Esophagus muscularis mucosa (tissue), 4 donors: Measurements from ENCODE around the gene RNF186. TPM values are rescaled to one million over a fixed set of nuclear protein-coding genes. Genes with fewer than 3 reads are reported as not detected.
A peak's percentile ranks its signal among the peaks of the same experiment; 100 is the strongest.

ENCODE experiments used
- DNase-seq: peaks from one replicate; pipeline ENCODE4 v3.0.0-alpha.2; 2017; ENCODE audit errors: extremely low spot score
- H3K27ac ChIP-seq, 4 donors: fragments of 200-600 bp; sonication (generic); replicated peaks in 1 of 4; 1 replicate in 3 of 4; 2 replicates in 1 of 4; pipeline ENCODE4 v1.5.1; 2016 to 2019; ENCODE audit warnings: mild to moderate bottlenecking in 1 of 4
- H3K27me3 ChIP-seq, 4 donors: fragments of 200-600 bp; sonication (generic); one replicate each; pipeline versions ENCODE4 v1.5.1 to v1.6.0; 2016 to 2019
- H3K36me3 ChIP-seq, 4 donors: fragments of 200-600 bp; sonication (generic); one replicate each; pipeline ENCODE4 v1.5.1; 2016 to 2019
- H3K4me1 ChIP-seq, 4 donors: fragments of 200-600 bp; sonication (generic); one replicate each; pipeline ENCODE4 v1.5.1; 2016 to 2019
- H3K4me3 ChIP-seq, 4 donors: fragments of 200-600 bp; sonication (generic); 1 replicate in 2 of 4; 2 replicates in 2 of 4; pipeline ENCODE4 v1.5.1; 2016 to 2019; ENCODE audit warnings: mild to moderate bottlenecking in 4 of 4, moderate library complexity in 1 of 4
- H3K9me3 ChIP-seq, 4 donors: fragments of 200-600 bp; sonication (generic); 1 replicate in 3 of 4; 2 replicates in 1 of 4; pipeline ENCODE4 v1.5.1; 2016 to 2019
- EP300 ChIP-seq: sonication (generic); formaldehyde crosslinking; IDR thresholded peaks from one replicate; pipeline ENCODE4 v1.6.1; 2017; ENCODE audit warnings: antibody characterized with exemption
- POLR2A ChIP-seq: fragments of 450-650 bp; IDR thresholded peaks from one replicate; pipeline ENCODE4 v1.6.1; 2017; ENCODE audit warnings: antibody characterized with exemption, moderate library complexity, mild to moderate bottlenecking, low read depth
- POLR2AphosphoS5 ChIP-seq, 2 donors: sonication (generic); formaldehyde crosslinking; IDR thresholded peaks; one replicate each; pipeline ENCODE4 v1.6.1; 2017; ENCODE audit warnings: antibody characterized with exemption in 2 of 2
- WGBS: methylation state at CpG from one replicate; pipeline ENCODE4 v1.1.5; 2018; 5-methylcytosine and 5-hydroxymethylcytosine counted together
- intact Hi-C: fragments of 100-400 bp; cut with DNase I; formaldehyde crosslinking; loops from one replicate; pipeline ENCODE4 v1.15.1; 2023
- total RNA-seq, 4 donors: library from RNA; depleted of rRNA; stranded (reverse); fragments of >200 nt; gene quantifications; one replicate each; pipeline versions ENCODE4 v1.1.0 to v1.2.1, GENCODE V29; 2016
- TF ChIP-seq, protein P1 (sequence below), 3 experiments: fragments of 200-600 bp in 2 of 3; fragments of 450-650 bp in 1 of 3; sonication (generic) in 2 of 3; IDR thresholded peaks; one replicate each; pipeline ENCODE4 v1.5.1; 2017 to 2019; ENCODE audit warnings: antibody characterized with exemption in 3 of 3, mild to moderate bottlenecking in 2 of 3, moderate library complexity in 1 of 3

Gene RNF186
- total RNA-seq, 4 donors from 2014 or later, result not detected

DNA sequence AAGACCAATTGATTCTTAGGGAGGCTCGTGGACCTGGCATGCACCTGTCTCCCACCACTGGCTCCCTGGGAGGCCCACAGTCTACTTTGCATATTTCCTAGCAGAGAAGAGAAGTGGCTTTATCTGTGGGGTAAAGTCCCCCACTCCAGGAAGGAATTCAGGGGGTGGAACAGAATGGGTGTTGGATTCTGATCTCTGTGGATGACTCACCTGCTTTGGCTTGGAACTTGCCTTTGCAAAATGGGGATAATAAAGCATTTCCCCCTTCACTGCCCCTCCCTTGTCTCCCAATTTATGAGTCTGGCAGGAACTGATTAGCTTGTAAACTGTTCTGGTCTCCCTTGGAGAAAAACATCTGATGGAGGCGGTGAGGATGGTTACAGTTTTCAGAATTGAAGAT lies 46.0 kb upstream of the RNF186 start:
- 72% methylated on average over 2 of the region's 2 CpGs for WGBS
- H3K9me3 ChIP-seq, result peaks cover 0 to 19% (median 14%) of the 10 kb centered on the region in 4 donors
- intact Hi-C loops, result no loop called here
- peaks cover 0 to 18% (median 0%) of the 10 kb centered on the region in 4 donors for H3K27me3 ChIP-seq
- no peaks in the 10 kb centered on the region for H3K4me1 ChIP-seq
- TF ChIP-seq, protein P1, sequence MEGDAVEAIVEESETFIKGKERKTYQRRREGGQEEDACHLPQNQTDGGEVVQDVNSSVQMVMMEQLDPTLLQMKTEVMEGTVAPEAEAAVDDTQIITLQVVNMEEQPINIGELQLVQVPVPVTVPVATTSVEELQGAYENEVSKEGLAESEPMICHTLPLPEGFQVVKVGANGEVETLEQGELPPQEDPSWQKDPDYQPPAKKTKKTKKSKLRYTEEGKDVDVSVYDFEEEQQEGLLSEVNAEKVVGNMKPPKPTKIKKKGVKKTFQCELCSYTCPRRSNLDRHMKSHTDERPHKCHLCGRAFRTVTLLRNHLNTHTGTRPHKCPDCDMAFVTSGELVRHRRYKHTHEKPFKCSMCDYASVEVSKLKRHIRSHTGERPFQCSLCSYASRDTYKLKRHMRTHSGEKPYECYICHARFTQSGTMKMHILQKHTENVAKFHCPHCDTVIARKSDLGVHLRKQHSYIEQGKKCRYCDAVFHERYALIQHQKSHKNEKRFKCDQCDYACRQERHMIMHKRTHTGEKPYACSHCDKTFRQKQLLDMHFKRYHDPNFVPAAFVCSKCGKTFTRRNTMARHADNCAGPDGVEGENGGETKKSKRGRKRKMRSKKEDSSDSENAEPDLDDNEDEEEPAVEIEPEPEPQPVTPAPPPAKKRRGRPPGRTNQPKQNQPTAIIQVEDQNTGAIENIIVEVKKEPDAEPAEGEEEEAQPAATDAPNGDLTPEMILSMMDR (IDR thresholded peaks at IDR 0.05), result no peak
- TF ChIP-seq EP300 (no peak), POLR2A (no peak), POLR2AphosphoS5 (IDR thresholded peaks at IDR 0.05) (no peak)
- no peak overlapping the region for H3K27ac ChIP-seq
- DNase-seq, result no peak
- H3K36me3 ChIP-seq, result no peaks in the 10 kb centered on the region
- no peak overlapping the region for H3K4me3 ChIP-seq

DNA sequence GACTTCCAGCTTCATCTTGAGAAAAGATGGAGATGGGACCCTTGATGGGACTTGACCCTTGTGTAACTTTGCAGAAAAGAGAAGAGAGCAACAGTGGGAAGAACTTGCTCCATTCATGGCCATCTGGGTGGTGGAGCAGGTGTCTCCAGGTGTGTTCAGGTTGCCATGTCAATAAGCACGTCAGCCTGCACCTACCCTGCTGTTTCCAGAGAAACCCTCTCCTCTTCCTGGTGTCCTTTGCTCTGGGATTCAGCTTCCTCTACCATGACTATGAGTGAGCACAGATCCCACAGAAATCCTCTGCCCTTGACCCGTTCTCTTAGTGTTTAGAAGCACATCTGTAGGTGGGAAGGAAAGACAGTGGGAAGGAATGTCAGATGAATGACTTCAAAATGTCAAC lies 45.3 kb upstream of the RNF186 start:
- H3K9me3 ChIP-seq, result peaks cover 0 to 14% (median 9%) of the 10 kb centered on the region in 4 donors
- DNase-seq, result no peak
- no peaks in the 10 kb centered on the region for H3K4me1 ChIP-seq
- intact Hi-C loops, result no loop called here
- H3K27me3 ChIP-seq, result peaks cover 0 to 18% (median 0%) of the 10 kb centered on the region in 4 donors
- H3K36me3 ChIP-seq, result no peaks in the 10 kb centered on the region
- WGBS, result 72% methylated on average over 2 of the region's 2 CpGs
- no peak overlapping the region for H3K4me3 ChIP-seq
- no peak for TF ChIP-seq POLR2AphosphoS5 (IDR thresholded peaks at IDR 0.05)
- TF ChIP-seq, protein P1 (IDR thresholded peaks at IDR 0.05), result no peak
- TF ChIP-seq EP300, result no peak
- TF ChIP-seq POLR2A, result no peak
- no peak overlapping the region for H3K27ac ChIP-seq

DNA sequence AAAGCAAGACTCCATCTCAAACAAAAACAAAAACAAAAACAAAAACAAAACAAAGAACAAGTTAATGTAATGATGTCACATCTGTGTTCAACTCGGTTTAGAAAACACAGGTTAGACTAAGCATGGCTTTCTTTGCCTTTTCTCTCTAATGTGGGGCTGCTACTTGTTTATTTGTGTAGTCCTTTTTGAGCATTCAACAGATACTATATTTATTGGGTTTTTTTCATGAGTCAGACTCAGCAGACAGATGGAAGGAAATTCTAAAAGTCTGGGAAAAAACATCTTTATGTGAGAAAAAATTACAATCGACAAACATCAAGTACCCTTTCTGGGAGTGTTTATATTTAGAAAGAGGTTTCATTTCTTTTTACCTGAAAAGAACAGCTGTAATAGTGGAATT lies 44.8 kb upstream of the RNF186 start:
- H3K27ac ChIP-seq, result no peak overlapping the region
- no peak for TF ChIP-seq POLR2A
- no peak overlapping the region for H3K4me3 ChIP-seq
- intact Hi-C loops, result no loop called here
- no peaks in the 10 kb centered on the region for H3K36me3 ChIP-seq
- 79% methylated on average over 2 of the region's 2 CpGs for WGBS
- no peak for DNase-seq
- peaks cover 0 to 11% (median 6%) of the 10 kb centered on the region in 4 donors for H3K9me3 ChIP-seq
- H3K4me1 ChIP-seq, result no peaks in the 10 kb centered on the region
- peaks cover 0 to 18% (median 0%) of the 10 kb centered on the region in 4 donors for H3K27me3 ChIP-seq

DNA sequence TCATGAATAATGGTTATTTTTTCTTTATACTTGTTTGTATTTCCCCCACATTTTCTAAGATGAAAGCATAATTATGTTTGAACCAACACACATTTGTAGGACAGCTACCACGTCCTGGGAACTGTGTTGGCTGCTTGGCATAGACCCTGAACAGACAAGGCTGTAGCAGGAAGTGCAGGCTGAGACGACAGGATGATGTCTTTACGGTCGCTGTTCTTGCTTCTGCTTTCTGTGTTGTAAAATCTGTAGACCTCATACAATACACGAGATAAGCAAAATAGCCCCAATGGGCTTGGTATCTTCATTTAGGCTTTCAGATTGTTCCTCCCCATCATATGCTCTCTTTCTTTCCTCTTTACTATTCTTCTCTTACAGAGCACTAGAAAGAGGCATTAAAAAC lies 43.8 kb upstream of the RNF186 start:
- Histone ChIP-seq H3K9me3 (peaks cover 0 to 11% (median 6%) of the 10 kb centered on the region in 4 donors), H3K27me3 (peaks cover 0 to 18% (median 0%) of the 10 kb centered on the region in 4 donors), H3K4me1 (no peaks in the 10 kb centered on the region), H3K27ac (no peak overlapping the region), H3K36me3 (no peaks in the 10 kb centered on the region), H3K4me3 (no peak overlapping the region)
- intact Hi-C loops, result no loop called here
- DNase-seq, result peak; percentile 5
- WGBS, result 25% methylated on average over 5 of the region's 5 CpGs
- TF ChIP-seq POLR2AphosphoS5 (IDR thresholded peaks at IDR 0.05) (no peak), EP300 (no peak), POLR2A (no peak)
- TF ChIP-seq, protein P1 (IDR thresholded peaks at IDR 0.05), result no peak

DNA sequence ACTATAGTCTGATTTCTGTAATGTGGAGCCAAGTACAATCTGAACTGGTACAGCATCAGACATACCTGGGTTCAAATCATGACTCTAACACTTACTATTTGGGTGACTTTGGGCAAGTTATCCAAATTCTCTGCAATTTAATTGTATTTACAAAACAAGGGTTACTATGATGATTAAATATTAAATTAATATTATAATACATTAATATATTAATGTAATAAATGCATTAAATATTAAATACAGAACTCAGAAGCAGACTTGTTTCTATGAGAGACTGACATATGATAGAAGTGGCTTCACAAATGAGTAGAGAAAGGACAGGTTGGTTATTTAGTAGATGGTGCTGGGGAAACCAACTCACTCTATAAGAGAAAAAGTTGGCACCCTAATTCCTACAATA lies 39.8 kb upstream of the RNF186 start:
- H3K4me1 ChIP-seq, result no peaks in the 10 kb centered on the region

More for the DNA sequence above, 39.8 kb upstream of the RNF186 start:
- TF ChIP-seq, protein P1 (IDR thresholded peaks at IDR 0.05), result no peak
- TF ChIP-seq POLR2AphosphoS5 (IDR thresholded peaks at IDR 0.05) (no peak), POLR2A (no peak), EP300 (no peak)
- Histone ChIP-seq H3K27ac (no peak overlapping the region), H3K27me3 (peaks cover 0 to 8% (median 0%) of the 10 kb centered on the region in 4 donors), H3K9me3 (no peaks in the 10 kb centered on the region), H3K36me3 (no peaks in the 10 kb centered on the region), H3K4me3 (no peak overlapping the region)
- no peak for DNase-seq
- intact Hi-C loops, result no loop called here
